ENCODE results near the gene CFAP65. TPM values are rescaled to one million over a fixed set of nuclear protein-coding genes. Genes with fewer than 3 reads are reported as not detected.

CFAP65 gene
- total and polyA plus RNA-seq, 9 of the 15 experiments (the other 6 are each of a cell fraction or from before 2014, with no cell fraction given) = not detected

DNA sequence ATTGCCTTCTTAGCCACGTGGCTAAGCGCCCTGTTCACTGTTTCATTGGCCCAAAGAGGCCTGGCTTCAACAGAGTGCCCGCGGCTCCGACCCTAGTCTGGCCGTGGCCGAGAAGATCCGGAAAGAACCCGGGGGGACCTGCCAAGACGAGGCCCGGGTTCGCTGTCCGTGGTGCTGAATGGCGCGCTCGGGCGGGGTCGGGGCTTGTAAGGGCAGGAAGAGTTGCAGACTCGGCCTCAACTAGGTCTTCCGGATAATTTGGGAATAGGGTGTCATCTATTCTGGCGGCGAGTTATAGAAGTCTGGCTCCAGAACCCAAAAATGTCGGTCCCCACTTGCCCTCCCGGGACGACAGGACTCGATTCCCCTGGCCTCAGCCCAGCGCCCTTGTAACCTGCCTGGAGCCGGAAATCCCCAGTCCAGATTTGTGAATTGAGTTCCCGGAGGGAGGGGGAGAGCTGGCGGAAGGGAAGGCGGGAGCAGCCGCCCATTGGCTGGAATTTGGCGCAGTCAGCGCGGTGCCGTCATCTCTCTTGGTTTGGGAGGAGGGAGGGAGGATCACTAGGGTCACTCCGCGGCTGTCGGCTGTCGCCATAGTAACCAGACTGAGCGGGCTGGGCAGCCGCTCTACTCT, 78.3 kb downstream of the CFAP65 start (continued):
- TF ChIP-seq, protein P1, sequence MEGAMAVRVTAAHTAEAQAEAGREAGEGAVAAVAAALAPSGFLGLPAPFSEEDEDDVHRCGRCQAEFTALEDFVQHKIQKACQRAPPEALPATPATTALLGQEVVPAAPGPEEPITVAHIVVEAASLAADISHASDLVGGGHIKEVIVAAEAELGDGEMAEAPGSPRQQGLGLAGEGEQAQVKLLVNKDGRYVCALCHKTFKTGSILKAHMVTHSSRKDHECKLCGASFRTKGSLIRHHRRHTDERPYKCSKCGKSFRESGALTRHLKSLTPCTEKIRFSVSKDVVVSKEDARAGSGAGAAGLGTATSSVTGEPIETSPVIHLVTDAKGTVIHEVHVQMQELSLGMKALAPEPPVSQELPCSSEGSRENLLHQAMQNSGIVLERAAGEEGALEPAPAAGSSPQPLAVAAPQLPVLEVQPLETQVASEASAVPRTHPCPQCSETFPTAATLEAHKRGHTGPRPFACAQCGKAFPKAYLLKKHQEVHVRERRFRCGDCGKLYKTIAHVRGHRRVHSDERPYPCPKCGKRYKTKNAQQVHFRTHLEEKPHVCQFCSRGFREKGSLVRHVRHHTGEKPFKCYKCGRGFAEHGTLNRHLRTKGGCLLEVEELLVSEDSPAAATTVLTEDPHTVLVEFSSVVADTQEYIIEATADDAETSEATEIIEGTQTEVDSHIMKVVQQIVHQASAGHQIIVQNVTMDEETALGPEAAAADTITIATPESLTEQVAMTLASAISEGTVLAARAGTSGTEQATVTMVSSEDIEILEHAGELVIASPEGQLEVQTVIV (CRISPR knock-in tag; IDR thresholded peaks at IDR 0.05; ENCODE audit: borderline replicate concordance) = no peak
- TF ChIP-seq, protein P2, sequence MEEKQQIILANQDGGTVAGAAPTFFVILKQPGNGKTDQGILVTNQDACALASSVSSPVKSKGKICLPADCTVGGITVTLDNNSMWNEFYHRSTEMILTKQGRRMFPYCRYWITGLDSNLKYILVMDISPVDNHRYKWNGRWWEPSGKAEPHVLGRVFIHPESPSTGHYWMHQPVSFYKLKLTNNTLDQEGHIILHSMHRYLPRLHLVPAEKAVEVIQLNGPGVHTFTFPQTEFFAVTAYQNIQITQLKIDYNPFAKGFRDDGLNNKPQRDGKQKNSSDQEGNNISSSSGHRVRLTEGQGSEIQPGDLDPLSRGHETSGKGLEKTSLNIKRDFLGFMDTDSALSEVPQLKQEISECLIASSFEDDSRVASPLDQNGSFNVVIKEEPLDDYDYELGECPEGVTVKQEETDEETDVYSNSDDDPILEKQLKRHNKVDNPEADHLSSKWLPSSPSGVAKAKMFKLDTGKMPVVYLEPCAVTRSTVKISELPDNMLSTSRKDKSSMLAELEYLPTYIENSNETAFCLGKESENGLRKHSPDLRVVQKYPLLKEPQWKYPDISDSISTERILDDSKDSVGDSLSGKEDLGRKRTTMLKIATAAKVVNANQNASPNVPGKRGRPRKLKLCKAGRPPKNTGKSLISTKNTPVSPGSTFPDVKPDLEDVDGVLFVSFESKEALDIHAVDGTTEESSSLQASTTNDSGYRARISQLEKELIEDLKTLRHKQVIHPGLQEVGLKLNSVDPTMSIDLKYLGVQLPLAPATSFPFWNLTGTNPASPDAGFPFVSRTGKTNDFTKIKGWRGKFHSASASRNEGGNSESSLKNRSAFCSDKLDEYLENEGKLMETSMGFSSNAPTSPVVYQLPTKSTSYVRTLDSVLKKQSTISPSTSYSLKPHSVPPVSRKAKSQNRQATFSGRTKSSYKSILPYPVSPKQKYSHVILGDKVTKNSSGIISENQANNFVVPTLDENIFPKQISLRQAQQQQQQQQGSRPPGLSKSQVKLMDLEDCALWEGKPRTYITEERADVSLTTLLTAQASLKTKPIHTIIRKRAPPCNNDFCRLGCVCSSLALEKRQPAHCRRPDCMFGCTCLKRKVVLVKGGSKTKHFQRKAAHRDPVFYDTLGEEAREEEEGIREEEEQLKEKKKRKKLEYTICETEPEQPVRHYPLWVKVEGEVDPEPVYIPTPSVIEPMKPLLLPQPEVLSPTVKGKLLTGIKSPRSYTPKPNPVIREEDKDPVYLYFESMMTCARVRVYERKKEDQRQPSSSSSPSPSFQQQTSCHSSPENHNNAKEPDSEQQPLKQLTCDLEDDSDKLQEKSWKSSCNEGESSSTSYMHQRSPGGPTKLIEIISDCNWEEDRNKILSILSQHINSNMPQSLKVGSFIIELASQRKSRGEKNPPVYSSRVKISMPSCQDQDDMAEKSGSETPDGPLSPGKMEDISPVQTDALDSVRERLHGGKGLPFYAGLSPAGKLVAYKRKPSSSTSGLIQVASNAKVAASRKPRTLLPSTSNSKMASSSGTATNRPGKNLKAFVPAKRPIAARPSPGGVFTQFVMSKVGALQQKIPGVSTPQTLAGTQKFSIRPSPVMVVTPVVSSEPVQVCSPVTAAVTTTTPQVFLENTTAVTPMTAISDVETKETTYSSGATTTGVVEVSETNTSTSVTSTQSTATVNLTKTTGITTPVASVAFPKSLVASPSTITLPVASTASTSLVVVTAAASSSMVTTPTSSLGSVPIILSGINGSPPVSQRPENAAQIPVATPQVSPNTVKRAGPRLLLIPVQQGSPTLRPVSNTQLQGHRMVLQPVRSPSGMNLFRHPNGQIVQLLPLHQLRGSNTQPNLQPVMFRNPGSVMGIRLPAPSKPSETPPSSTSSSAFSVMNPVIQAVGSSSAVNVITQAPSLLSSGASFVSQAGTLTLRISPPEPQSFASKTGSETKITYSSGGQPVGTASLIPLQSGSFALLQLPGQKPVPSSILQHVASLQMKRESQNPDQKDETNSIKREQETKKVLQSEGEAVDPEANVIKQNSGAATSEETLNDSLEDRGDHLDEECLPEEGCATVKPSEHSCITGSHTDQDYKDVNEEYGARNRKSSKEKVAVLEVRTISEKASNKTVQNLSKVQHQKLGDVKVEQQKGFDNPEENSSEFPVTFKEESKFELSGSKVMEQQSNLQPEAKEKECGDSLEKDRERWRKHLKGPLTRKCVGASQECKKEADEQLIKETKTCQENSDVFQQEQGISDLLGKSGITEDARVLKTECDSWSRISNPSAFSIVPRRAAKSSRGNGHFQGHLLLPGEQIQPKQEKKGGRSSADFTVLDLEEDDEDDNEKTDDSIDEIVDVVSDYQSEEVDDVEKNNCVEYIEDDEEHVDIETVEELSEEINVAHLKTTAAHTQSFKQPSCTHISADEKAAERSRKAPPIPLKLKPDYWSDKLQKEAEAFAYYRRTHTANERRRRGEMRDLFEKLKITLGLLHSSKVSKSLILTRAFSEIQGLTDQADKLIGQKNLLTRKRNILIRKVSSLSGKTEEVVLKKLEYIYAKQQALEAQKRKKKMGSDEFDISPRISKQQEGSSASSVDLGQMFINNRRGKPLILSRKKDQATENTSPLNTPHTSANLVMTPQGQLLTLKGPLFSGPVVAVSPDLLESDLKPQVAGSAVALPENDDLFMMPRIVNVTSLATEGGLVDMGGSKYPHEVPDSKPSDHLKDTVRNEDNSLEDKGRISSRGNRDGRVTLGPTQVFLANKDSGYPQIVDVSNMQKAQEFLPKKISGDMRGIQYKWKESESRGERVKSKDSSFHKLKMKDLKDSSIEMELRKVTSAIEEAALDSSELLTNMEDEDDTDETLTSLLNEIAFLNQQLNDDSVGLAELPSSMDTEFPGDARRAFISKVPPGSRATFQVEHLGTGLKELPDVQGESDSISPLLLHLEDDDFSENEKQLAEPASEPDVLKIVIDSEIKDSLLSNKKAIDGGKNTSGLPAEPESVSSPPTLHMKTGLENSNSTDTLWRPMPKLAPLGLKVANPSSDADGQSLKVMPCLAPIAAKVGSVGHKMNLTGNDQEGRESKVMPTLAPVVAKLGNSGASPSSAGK (IDR thresholded peaks at IDR 0.05) = no peak
- no peak for TF ChIP-seq CHCHD3 (CRISPR knock-in tag; IDR thresholded peaks at IDR 0.05)
- 0 out of 2 replicates have a peak, but pooled peaks have one; percentile 41 for TF ChIP-seq ETV1 (tag; conservative IDR thresholded peaks at IDR 0.05; ENCODE audit: low read depth)
- TF ChIP-seq, protein P3, sequence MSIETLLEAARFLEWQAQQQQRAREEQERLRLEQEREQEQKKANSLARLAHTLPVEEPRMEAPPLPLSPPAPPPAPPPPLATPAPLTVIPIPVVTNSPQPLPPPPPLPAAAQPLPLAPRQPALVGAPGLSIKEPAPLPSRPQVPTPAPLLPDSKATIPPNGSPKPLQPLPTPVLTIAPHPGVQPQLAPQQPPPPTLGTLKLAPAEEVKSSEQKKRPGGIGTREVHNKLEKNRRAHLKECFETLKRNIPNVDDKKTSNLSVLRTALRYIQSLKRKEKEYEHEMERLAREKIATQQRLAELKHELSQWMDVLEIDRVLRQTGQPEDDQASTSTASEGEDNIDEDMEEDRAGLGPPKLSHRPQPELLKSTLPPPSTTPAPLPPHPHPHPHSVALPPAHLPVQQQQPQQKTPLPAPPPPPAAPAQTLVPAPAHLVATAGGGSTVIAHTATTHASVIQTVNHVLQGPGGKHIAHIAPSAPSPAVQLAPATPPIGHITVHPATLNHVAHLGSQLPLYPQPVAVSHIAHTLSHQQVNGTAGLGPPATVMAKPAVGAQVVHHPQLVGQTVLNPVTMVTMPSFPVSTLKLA (conservative IDR thresholded peaks at IDR 0.05) = peak in 1 of 2 experiments; percentile 40; a peak in 2 of 4 replicates
- TF ChIP-seq, protein P4, sequence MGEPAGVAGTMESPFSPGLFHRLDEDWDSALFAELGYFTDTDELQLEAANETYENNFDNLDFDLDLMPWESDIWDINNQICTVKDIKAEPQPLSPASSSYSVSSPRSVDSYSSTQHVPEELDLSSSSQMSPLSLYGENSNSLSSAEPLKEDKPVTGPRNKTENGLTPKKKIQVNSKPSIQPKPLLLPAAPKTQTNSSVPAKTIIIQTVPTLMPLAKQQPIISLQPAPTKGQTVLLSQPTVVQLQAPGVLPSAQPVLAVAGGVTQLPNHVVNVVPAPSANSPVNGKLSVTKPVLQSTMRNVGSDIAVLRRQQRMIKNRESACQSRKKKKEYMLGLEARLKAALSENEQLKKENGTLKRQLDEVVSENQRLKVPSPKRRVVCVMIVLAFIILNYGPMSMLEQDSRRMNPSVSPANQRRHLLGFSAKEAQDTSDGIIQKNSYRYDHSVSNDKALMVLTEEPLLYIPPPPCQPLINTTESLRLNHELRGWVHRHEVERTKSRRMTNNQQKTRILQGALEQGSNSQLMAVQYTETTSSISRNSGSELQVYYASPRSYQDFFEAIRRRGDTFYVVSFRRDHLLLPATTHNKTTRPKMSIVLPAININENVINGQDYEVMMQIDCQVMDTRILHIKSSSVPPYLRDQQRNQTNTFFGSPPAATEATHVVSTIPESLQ (CRISPR knock-in tag; IDR thresholded peaks at IDR 0.05) = 0 out of 2 replicates have a peak, but pooled peaks have one; percentile 65

Measured in K562 (cell line).